Measurements from ENCODE around the gene PRAC2. TPM values are rescaled to one million over a fixed set of nuclear protein-coding genes. Genes with fewer than 3 reads are reported as not detected.

The PRAC2 gene
- polyA plus RNA-seq, 1 donor, result not detected

GRCh38 chr17:48734333-48735061, 11.5 kb downstream of the PRAC2 start:
- no peak for DNase-seq

DNA sequence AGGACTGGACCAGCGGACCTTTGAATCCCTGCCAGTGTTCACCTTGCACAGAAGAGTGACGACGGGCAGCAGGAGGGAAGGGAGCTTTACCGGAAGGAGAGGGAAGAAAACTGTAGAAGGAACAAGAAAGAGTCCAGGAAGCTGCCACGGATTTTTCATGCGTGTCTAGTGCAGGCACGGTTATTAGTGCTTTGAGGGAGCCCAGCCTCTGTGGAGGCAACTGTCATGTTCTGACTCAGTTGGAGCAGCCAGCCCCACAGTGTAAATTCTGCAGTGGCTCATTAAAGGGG, 12.0 kb downstream of the PRAC2 start:
- DNase-seq, result no peak

GRCh38 chr17:48737330-48738043, 14.5 kb downstream of the PRAC2 start:
- no peak for DNase-seq

- DNase-seq, result no peak
Measured at GRCh38 chr17:48738424-48738802, 15.4 kb downstream of the PRAC2 start.

GRCh38 chr17:48738803-48739526, 16.0 kb downstream of the PRAC2 start:
- no peak for DNase-seq

GRCh38 chr17:48740537-48740936, 17.6 kb downstream of the PRAC2 start:
- DNase-seq, result no peak

GRCh38 chr17:48745381-48746275, 22.6 kb downstream of the PRAC2 start:
- no peak for DNase-seq

DNA sequence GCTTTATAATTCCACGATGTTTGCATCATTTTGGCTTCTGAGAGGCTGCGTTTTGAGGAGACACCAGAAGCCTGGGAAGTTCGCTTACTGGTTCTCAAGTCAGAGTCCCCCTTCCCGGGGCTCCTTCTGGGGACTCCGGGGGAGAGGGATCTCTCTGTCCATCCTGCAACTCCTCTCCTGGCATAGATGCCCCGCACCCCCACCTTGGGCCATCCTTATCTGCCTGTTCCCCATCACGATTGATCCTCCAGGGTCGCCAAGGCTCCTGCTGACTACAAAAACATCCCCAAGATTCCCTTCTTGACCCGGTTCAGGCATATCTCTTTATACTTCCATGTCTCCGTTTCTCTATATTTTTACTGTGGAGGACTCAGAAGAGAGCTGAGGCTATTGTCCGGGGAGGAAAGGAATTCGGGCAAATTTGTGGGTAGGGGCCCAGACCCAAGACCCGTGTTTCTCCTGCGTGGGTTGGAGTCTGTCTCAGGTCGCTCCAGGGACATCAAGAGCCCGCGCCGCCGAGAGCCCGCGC, 24.0 kb downstream of the PRAC2 start:
- DNase-seq, result no peak

GRCh38 chr17:48747445-48748363, 24.7 kb downstream of the PRAC2 start:
- DNase-seq, result no peak

DNA sequence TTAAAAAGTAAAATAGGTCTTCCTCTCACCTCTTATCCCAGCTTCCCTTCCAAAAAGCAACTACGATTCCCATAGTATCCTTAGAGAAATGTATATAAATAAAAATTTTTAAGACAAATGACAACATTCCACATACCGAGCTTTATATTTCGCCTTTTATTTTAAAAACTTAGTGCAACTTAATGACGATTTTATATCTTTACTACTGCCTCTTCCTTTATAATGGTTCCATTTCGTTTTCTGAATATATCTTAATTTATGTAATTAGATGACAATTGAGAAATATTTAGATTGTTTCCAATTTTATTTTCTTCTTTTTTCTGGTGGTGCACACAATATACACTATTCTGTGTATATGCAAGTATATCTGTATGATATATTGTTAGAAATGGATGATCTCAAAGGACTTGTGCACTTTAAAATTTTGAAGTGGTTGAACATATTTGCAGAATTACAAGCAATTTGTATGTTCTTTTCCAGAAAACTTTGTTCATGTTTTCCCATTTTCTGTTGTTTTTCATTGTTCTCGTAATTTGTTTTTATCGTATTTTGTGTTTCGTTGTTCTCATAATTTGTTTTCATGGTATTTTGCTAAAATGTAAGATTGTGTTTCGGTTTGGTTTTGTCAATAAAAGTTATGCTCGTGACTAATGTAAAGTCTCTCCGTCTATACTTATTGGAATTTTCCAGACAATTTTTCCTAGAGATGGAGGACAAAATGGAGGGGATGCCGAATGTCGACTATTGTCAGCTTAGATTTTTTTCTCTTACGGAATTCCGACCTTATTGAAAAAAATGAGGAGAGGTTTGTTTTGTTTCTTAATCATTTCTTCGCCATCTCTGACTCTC, 26.0 kb downstream of the PRAC2 start:
- DNase-seq, result no peak

DNA sequence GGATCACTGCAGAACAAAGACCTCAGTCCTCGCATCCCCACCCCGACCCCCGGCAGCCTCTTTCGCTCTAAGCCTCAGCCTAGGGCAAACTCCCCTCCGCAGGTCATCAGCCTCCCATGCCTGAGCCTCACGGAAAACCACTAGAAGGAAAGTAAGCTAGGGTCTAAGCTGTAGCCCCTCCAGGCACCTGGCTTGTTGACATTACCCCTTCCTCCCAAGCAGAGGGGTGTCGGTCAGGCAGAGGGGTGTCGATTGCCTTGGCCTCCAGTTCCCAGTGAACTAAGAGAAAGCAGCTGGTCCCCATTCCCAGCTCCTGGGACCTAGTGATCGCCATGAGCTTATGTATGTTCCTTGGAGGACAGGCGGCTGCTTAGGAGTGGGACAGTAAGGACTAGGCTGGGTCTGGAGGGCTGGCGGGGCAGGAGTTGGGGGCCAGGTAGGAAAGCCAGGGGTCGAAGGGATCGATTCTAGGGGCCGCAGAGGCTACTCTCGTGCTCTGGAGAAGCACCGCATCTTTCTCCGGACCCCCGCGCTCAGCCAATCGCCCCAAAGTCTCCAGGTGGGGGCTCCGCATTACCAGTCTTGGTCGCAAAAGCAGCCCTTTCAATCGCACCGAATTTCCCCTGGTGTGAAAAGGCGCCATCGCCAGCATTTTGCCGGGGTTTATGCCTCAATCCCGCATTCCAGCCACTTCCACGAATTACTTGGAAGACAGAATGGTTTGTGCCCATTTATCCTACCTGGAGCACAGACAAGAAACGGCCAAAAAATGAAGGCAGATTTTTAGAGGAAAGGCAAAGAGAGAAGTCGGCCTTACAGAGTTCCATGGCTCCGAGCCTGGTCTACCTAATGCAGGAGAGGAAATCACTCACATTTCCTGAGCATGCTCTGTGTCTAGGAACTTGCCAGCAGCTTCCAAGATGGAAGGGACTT, 26.9 kb downstream of the PRAC2 start:
- DNase-seq, result no peak

DNA sequence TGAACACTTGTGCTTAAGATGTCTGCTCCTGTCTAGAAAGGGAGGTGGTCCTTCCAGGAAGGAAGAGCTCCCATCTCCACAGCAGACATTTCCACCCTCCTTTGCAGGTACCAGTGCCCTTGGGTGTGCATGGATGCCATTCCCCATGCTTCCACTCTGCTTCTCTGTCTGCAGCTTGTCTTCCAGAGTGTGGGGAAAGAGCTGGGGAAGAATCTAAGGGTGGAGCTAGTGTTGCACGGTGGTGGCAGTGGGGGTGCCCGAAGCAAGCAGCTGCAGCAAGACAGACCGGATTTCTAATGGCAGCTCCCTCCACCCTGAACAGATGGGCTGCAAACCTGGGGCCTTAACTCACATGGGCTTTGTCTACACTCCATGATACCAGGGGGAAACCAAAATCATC, 28.2 kb downstream of the PRAC2 start:
- DNase-seq, result no peak

DNA sequence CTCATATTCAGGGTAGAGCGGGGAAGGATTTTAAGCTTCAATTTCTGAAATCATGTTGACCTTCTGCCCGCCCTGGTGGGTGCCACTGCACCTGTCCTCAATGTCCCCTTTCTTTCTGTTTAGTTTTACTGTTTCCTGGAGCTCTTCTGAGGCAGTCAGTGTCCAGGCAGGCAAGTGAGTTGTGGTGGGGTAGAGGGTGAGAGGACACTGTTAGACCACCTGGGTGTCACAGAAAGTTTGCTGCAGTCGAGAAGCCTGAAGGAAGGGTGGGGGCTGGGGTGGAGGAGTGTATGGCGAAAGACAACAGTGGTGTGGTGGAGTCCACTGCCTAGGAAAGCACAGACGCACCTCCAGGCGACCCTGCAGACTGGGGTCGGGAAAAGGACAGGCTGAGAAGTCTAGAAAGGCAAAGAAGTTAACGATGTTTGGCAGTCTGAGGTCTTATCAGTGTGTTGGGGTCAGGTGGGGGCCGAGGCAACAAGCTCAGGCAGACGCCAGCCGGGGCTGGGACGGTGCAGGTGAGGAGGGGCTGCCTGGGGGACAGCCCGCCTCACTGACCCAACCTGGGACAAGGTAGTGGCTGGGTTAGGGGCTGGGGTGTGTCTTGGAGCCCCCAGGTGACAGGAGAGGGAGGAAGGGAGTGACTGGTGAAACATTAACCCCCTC, 28.9 kb downstream of the PRAC2 start:
- DNase-seq, result no peak

DNA sequence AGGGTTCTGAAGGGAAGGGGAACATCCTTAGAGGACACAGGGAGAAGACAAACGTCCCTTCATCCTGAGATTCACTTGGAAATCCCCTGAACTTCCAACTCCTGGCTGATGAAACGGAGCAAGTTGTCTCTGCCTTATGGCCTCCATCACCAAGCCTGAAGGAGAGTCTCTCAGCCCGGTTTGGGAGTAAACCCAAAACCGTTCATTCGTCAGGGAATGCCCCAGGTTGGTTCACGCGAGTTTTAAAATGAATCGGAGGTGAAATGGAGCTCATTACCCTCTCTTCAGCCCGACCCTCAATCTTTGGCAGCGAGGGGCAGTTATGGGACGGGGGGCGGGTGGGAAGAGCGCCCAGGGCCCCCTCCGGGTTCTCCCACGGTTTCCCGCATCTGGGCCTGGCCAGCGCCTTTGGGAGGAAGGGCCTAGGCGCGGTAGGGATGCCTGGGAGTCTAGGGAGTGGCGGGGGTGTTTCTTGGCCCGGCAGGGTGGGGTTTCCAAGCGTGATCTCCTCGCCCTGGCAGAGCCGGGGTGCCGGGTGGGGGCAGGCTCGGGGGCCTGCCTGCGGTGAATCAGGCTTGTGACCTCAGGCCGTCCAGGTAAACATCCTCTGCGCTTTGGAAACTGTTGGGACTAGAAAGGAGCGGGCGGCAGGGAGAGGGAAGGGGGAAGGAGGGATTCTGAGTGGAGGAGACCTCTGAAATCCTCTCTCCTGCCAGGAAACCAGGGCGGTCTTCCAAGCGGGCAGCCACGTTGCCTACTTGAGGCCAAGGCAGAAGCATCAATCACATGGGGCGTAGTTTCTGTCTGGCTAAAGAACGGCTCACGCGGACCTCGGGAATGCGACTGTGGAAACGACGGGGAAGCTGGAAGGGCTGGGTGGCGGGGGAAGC, 29.7 kb downstream of the PRAC2 start:
- DNase-seq, result no peak

- no peak for DNase-seq
Measured at GRCh38 chr17:48753794-48754499, 31.0 kb downstream of the PRAC2 start.

DNA sequence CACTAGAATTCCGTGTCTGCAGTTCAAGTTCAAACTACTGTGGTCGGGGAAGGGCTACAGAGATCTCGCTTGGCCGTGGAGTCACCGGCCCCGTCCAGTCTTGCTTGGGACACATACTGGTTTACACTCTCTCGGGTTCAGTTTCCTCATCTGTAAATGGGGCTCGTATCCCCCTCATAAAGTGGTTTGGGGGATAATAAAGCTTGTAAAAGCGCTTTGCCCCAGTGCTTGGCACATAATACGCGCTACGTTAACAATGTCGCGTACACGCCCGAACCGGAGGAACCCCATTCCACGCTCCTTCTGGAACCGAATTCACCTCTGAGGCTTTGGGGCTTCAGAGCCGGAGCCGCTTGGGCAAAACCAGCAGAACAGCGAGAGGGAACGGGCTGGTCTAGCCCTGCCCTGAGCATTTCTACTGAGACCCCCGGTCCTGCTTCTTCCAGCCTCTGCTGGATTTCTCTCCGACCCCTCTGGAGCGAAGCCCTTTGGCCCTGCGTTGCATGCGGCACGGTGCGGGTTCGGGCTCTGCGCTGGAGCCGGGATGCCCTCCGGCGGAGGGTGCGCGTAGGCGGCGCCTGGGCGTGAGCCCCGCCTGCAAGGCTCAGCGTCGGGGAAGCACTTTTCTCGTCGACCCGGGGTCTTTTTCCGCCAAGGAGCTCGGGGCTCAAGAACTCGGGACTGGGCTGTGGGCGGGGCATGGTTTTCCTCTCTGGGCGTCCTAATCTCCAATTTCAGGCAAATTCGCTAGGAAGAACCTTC, 31.7 kb downstream of the PRAC2 start:
- DNase-seq, result no peak
